ENCODE measurements around the gene RNF207.

RNF207 gene

DNA sequence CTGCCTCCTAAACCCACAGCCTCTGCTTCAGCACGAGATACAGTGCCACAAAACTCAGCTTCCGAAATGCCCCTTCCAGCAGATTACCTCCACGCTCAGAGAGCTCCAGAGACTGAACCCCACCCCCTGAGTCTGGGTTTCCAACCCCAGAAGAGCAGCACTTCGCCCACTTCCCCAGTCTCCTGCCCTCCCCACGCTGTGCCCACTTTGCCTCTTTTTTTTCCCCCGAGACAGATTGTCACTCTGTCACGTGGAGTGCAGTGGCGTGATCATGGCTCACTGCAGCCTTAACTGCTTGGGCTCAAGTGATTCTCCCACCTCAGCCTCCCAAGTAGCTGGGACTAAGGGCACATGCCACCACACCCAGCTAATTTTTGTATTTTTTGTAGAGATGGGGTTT, 19.7 kb downstream of the RNF207 start:
- H3K27me3 ChIP-seq (ENCODE audit: control insufficient read depth in 3 of 3, insufficient read depth in 3 of 3, low read depth in 1 of 3, low read length in 3 of 3): no peaks in the 10 kb centered on the region

DNA sequence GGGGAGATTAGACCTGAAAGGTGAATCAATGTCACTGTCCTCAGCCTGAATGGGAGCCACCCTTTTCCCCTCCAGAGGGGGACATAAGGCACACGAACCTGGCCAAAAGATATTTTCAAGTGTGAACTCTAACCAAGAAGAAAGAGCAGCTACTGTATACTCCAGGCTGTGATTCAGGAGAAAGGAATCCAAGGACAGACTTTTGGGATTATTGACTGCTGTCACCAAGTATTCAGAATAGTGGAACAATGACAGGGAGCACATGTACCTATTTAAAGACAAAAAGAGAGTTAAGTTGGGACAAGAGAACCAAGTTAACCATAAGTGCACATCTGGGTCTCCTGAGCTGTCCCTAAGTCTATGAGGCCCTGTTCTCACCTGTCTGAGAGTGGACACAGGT, 27.5 kb downstream of the RNF207 start:
- no peak overlapping the region for H2BK5ac ChIP-seq (ENCODE audit: low read length)
- H3K27ac ChIP-seq (replicated peaks; ENCODE audit: low read length): no peak overlapping the region

More for the DNA sequence above, 19.7 kb downstream of the RNF207 start:
- Histone ChIP-seq H3K4me3 (ENCODE audit: low read length in 2 of 2) (no peak overlapping the region), H3K4me1 (ENCODE audit: control insufficient read depth in 2 of 2, insufficient read depth in 1 of 2, low read depth in 1 of 2, low read length in 2 of 2) (no peaks in the 10 kb centered on the region), H2BK12ac (ENCODE audit: low read length) (no peak overlapping the region), H2BK120ac (ENCODE audit: low read depth, low read length) (no peak overlapping the region), H3K18ac (ENCODE audit: low read length) (no peak overlapping the region), H2BK5ac (ENCODE audit: low read length) (no peak overlapping the region), H3K79me1 (ENCODE audit: low read depth, low read length) (no peaks in the 10 kb centered on the region), H3K4me2 (ENCODE audit: insufficient read depth, low read length, poor library complexity, severe bottlenecking) (no peak overlapping the region), H3K4ac (ENCODE audit: low read length) (no peak overlapping the region), H4K91ac (ENCODE audit: low read depth, low read length, poor library complexity) (no peak overlapping the region), H2AFZ (ENCODE audit: low read length) (no peak overlapping the region), H3K23ac (ENCODE audit: low read depth, low read length, poor library complexity) (no peak overlapping the region), H3K27ac (replicated peaks; ENCODE audit: low read length) (no peak overlapping the region), H3K14ac (ENCODE audit: low read length) (no peak overlapping the region), H2AK5ac (ENCODE audit: low read depth, low read length) (no peak overlapping the region), H3K36me3 (replicated peaks in 1 of 2; ENCODE audit: control insufficient read depth in 2 of 2, insufficient read depth in 2 of 2, low read length in 2 of 2) (peaks cover 33 to 95% of the 10 kb centered on the region in 2 donors), H3K9ac (ENCODE audit: low read depth, low read length, poor library complexity) (no peak overlapping the region), H2BK15ac (ENCODE audit: low read length) (no peak overlapping the region), H3K9me3 (replicated peaks in 1 of 2; ENCODE audit: control insufficient read depth in 2 of 2, insufficient read depth in 1 of 2, low read depth in 1 of 2, low read length in 2 of 2) (no peaks in the 10 kb centered on the region), H4K8ac (ENCODE audit: low read depth, low read length) (no peak overlapping the region)
- no peak for DNase-seq (ENCODE audit: low spot score)
- no CpG with 5 or more reads among the region's 8 CpGs for WGBS, 2 donors (ENCODE audit: extremely low coverage in 2 of 2, insufficient read length in 2 of 2, insufficient replicate concordance in 1 of 2)

DNA sequence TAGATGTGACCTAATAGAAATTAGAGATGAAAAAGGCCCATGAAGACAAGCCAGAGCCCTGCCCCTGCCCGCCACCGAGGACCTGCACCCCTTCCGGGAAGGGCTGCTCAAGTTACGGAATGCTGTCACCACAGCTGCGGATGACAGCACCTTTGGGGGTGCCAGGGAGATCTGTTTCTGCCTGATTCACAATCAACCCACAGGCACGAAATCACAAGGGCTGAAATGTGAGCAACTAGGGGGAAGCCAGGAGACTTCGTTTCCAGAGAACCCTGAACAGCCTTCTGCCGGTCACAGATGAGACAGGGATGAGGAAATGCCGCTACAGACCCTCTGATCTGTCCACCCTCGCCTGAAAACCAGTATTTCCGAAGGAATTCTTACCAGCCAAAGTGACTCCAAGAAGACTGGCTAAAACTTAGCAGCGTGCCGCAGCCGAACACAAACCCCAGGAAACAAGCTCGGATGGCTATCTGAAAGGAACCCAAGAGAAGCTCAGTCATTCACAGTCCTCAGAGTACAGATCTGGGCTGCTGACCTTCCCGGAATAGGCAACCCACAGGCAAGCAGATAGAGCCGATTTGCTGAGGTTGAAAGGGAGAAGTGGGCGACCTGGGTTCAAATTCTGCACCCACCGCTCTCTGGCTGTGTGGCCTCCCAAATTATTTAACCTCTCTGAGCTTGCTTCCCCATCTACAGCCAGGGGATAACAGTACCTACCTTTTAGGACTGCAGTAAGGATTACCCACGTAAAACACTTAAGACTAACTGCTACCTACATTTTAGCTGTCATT, 28.8 kb downstream of the RNF207 start:
- peak overlapping the region; percentile 100 for H3K9ac ChIP-seq (ENCODE audit: low read depth, low read length, poor library complexity)
- H2BK5ac ChIP-seq (ENCODE audit: low read length): no peak overlapping the region
- no peak overlapping the region for H3K18ac ChIP-seq (ENCODE audit: low read length)
- H3K79me1 ChIP-seq (ENCODE audit: low read depth, low read length): peaks cover 2% of the 10 kb centered on the region
- no peak for DNase-seq (ENCODE audit: low spot score)
- peak overlapping the region; percentile 79 for H3K4me2 ChIP-seq (ENCODE audit: insufficient read depth, low read length, poor library complexity, severe bottlenecking)
- no peak overlapping the region for H4K91ac ChIP-seq (ENCODE audit: low read depth, low read length, poor library complexity)
- no peak overlapping the region for H2BK12ac ChIP-seq (ENCODE audit: low read length)
- H2AK5ac ChIP-seq (ENCODE audit: low read depth, low read length): no peak overlapping the region
- H3K36me3 ChIP-seq (replicated peaks in 1 of 2; ENCODE audit: control insufficient read depth in 2 of 2, insufficient read depth in 2 of 2, low read length in 2 of 2): peaks cover 16 to 45% of the 10 kb centered on the region in 2 donors
- peaks cover 14 to 18% of the 10 kb centered on the region in 2 donors for H3K4me1 ChIP-seq (ENCODE audit: control insufficient read depth in 2 of 2, insufficient read depth in 1 of 2, low read depth in 1 of 2, low read length in 2 of 2)
- no peaks in the 10 kb centered on the region for H3K27me3 ChIP-seq (ENCODE audit: control insufficient read depth in 3 of 3, insufficient read depth in 3 of 3, low read depth in 1 of 3, low read length in 3 of 3)
- peaks cover 0 to 3% of the 10 kb centered on the region in 2 donors for H3K9me3 ChIP-seq (replicated peaks in 1 of 2; ENCODE audit: control insufficient read depth in 2 of 2, insufficient read depth in 1 of 2, low read depth in 1 of 2, low read length in 2 of 2)
- H3K4me3 ChIP-seq (ENCODE audit: low read length in 2 of 2): peak overlapping the region; percentile 66 to 94
- H3K23ac ChIP-seq (ENCODE audit: low read depth, low read length, poor library complexity): no peak overlapping the region
- no peak overlapping the region for H3K27ac ChIP-seq (replicated peaks; ENCODE audit: low read length)
- no peak overlapping the region for H3K14ac ChIP-seq (ENCODE audit: low read length)
- H2BK15ac ChIP-seq (ENCODE audit: low read length): no peak overlapping the region
- H4K8ac ChIP-seq (ENCODE audit: low read depth, low read length): no peak overlapping the region
- H2BK120ac ChIP-seq (ENCODE audit: low read depth, low read length): no peak overlapping the region
- no peak overlapping the region for H3K4ac ChIP-seq (ENCODE audit: low read length)
- no CpG with 5 or more reads among the region's 20 CpGs for WGBS, 2 donors (ENCODE audit: extremely low coverage in 2 of 2, insufficient read length in 2 of 2, insufficient replicate concordance in 1 of 2)
- H2AFZ ChIP-seq (ENCODE audit: low read length): no peak overlapping the region

More for the DNA sequence above, 27.5 kb downstream of the RNF207 start:
- H3K4me2 ChIP-seq (ENCODE audit: insufficient read depth, low read length, poor library complexity, severe bottlenecking): no peak overlapping the region
- H2AK5ac ChIP-seq (ENCODE audit: low read depth, low read length): no peak overlapping the region
- H3K27me3 ChIP-seq (ENCODE audit: control insufficient read depth in 3 of 3, insufficient read depth in 3 of 3, low read depth in 1 of 3, low read length in 3 of 3): no peaks in the 10 kb centered on the region
- H4K91ac ChIP-seq (ENCODE audit: low read depth, low read length, poor library complexity): no peak overlapping the region
- no peak overlapping the region for H4K8ac ChIP-seq (ENCODE audit: low read depth, low read length)
- H3K18ac ChIP-seq (ENCODE audit: low read length): no peak overlapping the region
- H3K4me1 ChIP-seq (ENCODE audit: control insufficient read depth in 2 of 2, insufficient read depth in 1 of 2, low read depth in 1 of 2, low read length in 2 of 2): peaks cover 6 to 7% of the 10 kb centered on the region in 2 donors
- no peak overlapping the region for H3K23ac ChIP-seq (ENCODE audit: low read depth, low read length, poor library complexity)
- no peak overlapping the region for H2BK15ac ChIP-seq (ENCODE audit: low read length)
- H3K14ac ChIP-seq (ENCODE audit: low read length): no peak overlapping the region
- H3K79me1 ChIP-seq (ENCODE audit: low read depth, low read length): peaks cover 2% of the 10 kb centered on the region
- no peak overlapping the region for H2AFZ ChIP-seq (ENCODE audit: low read length)
- H3K4ac ChIP-seq (ENCODE audit: low read length): no peak overlapping the region
- no peak for DNase-seq (ENCODE audit: low spot score)
- no peak overlapping the region for H2BK120ac ChIP-seq (ENCODE audit: low read depth, low read length)
- H3K4me3 ChIP-seq (ENCODE audit: low read length in 2 of 2): no peak overlapping the region
- H3K9me3 ChIP-seq (replicated peaks in 1 of 2; ENCODE audit: control insufficient read depth in 2 of 2, insufficient read depth in 1 of 2, low read depth in 1 of 2, low read length in 2 of 2): peaks cover 0 to 3% of the 10 kb centered on the region in 2 donors
- no CpG with 5 or more reads among the region's 1 CpG for WGBS, 2 donors (ENCODE audit: extremely low coverage in 2 of 2, insufficient read length in 2 of 2, insufficient replicate concordance in 1 of 2)
- no peak overlapping the region for H2BK12ac ChIP-seq (ENCODE audit: low read length)
- H3K36me3 ChIP-seq (replicated peaks in 1 of 2; ENCODE audit: control insufficient read depth in 2 of 2, insufficient read depth in 2 of 2, low read length in 2 of 2): peaks cover 16 to 58% of the 10 kb centered on the region in 2 donors
- no peak overlapping the region for H3K9ac ChIP-seq (ENCODE audit: low read depth, low read length, poor library complexity)

DNA sequence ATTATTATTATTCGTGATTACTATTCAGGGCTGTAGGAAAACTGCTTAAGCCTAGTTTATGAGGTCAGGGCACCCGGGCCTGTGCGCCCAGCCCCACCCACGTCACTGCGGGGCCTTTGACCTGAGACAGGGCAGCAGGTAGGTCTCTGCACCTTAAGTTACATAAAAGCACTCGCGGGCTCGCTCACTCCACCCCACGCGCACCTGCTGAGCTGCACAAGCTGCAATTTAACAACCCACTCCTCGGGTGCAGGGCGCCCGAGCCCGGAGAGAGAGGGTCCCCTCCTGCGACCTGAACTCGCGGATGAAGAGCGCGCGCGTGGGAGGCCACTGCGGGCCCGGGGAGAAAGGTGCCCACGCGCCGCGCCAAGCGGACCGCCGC, 29.4 kb downstream of the RNF207 start:
- no peak overlapping the region for H2BK5ac ChIP-seq (ENCODE audit: low read length)
- no peak overlapping the region for H4K8ac ChIP-seq (ENCODE audit: low read depth, low read length)
- H4K91ac ChIP-seq (ENCODE audit: low read depth, low read length, poor library complexity): no peak overlapping the region
- H3K9ac ChIP-seq (ENCODE audit: low read depth, low read length, poor library complexity): peak overlapping the region; percentile 100
- H3K4ac ChIP-seq (ENCODE audit: low read length): no peak overlapping the region
- H2AK5ac ChIP-seq (ENCODE audit: low read depth, low read length): peak overlapping the region; percentile 60
- H2BK15ac ChIP-seq (ENCODE audit: low read length): no peak overlapping the region
- peaks cover 0 to 3% of the 10 kb centered on the region in 2 donors for H3K9me3 ChIP-seq (replicated peaks in 1 of 2; ENCODE audit: control insufficient read depth in 2 of 2, insufficient read depth in 1 of 2, low read depth in 1 of 2, low read length in 2 of 2)
- DNase-seq (ENCODE audit: low spot score): no peak
- no peak overlapping the region for H3K27ac ChIP-seq (replicated peaks; ENCODE audit: low read length)
- H3K79me1 ChIP-seq (ENCODE audit: low read depth, low read length): peaks cover 2% of the 10 kb centered on the region
- H3K18ac ChIP-seq (ENCODE audit: low read length): peak overlapping the region; percentile 74
- peak overlapping the region; percentile 79 for H3K4me2 ChIP-seq (ENCODE audit: insufficient read depth, low read length, poor library complexity, severe bottlenecking)
- H2BK12ac ChIP-seq (ENCODE audit: low read length): no peak overlapping the region
- no peak overlapping the region for H3K23ac ChIP-seq (ENCODE audit: low read depth, low read length, poor library complexity)
- H3K4me3 ChIP-seq (ENCODE audit: low read length in 2 of 2): peak overlapping the region; percentile 66 to 94
- peak overlapping the region; percentile 79 for H2AFZ ChIP-seq (ENCODE audit: low read length)
- H3K36me3 ChIP-seq (replicated peaks in 1 of 2; ENCODE audit: control insufficient read depth in 2 of 2, insufficient read depth in 2 of 2, low read length in 2 of 2): peaks cover 14 to 39% of the 10 kb centered on the region in 2 donors
- no peak overlapping the region for H2BK120ac ChIP-seq (ENCODE audit: low read depth, low read length)
- no peaks in the 10 kb centered on the region for H3K27me3 ChIP-seq (ENCODE audit: control insufficient read depth in 3 of 3, insufficient read depth in 3 of 3, low read depth in 1 of 3, low read length in 3 of 3)
- peaks cover 17 to 22% of the 10 kb centered on the region in 2 donors for H3K4me1 ChIP-seq (ENCODE audit: control insufficient read depth in 2 of 2, insufficient read depth in 1 of 2, low read depth in 1 of 2, low read length in 2 of 2)
- WGBS, 2 donors (ENCODE audit: extremely low coverage in 2 of 2, insufficient read length in 2 of 2, insufficient replicate concordance in 1 of 2): no CpG with 5 or more reads among the region's 30 CpGs
- peak overlapping the region; percentile 92 for H3K14ac ChIP-seq (ENCODE audit: low read length)

Measured in neuronal stem cell (in vitro differentiated cells).